Spleen (tissue), 13 donors: Measurements from ENCODE around the gene NELFE. TPM values are rescaled to one million over a fixed set of nuclear protein-coding genes. Genes with fewer than 3 reads are reported as not detected.
"Not testable (repeated sequence)": the region's sequence is repeated elsewhere in the genome, so short reads cannot be mapped to it uniquely, and the experiment has no call there.

Experiments used
- DNase-seq: peaks from one replicate; pipeline ENCODE4 v3.0.0-alpha.2; 2020
- H3K27ac ChIP-seq, 8 donors: fragments of 200-600 bp; sonication (generic) in 7 of 8; 1 replicate in 4 of 8; 2 replicates in 4 of 8; pipeline versions ENCODE4 v1.5.0 to v1.8.0; 2016 to 2021; ENCODE audit warnings: inconsistent platforms in 4 of 8, mild to moderate bottlenecking in 4 of 8, moderate library complexity in 1 of 8
- H3K27me3 ChIP-seq, 7 donors: fragments of 200-600 bp; sonication (generic) in 6 of 7; replicated peaks in 1 of 7; 1 replicate in 4 of 7; 2 replicates in 3 of 7; pipeline versions ENCODE4 v1.5.0 to v1.8.0; 2016 to 2021; ENCODE audit warnings: inconsistent platforms in 3 of 7, mild to moderate bottlenecking in 1 of 7
- H3K36me3 ChIP-seq, 6 donors: fragments of 200-600 bp; sonication (generic) in 5 of 6; 1 replicate in 4 of 6; 2 replicates in 2 of 6; pipeline versions ENCODE4 v1.5.0 to v1.8.0; 2016 to 2021; ENCODE audit warnings: inconsistent platforms in 2 of 6
- H3K4me1 ChIP-seq, 6 donors: fragments of 200-600 bp; sonication (generic) in 5 of 6; 1 replicate in 3 of 6; 2 replicates in 3 of 6; pipeline versions ENCODE4 v1.5.0 to v1.8.0; 2016 to 2021; ENCODE audit warnings: inconsistent platforms in 3 of 6
- H3K4me3 ChIP-seq, 8 donors: fragments of 200-600 bp; sonication (generic) in 7 of 8; 1 replicate in 4 of 8; 2 replicates in 4 of 8; pipeline versions ENCODE4 v1.5.0 to v1.8.0; 2016 to 2021; ENCODE audit warnings: inconsistent platforms in 4 of 8, mild to moderate bottlenecking in 4 of 8, moderate library complexity in 2 of 8
- H3K9me3 ChIP-seq, 8 donors: fragments of 200-600 bp; sonication (generic) in 7 of 8; 1 replicate in 4 of 8; 2 replicates in 4 of 8; pipeline versions ENCODE4 v1.5.0 to v1.8.0; 2016 to 2021; ENCODE audit warnings: inconsistent platforms in 4 of 8
- POLR2A ChIP-seq, 3 donors: fragments of 450-650 bp; IDR thresholded peaks; one replicate each; pipeline ENCODE4 v1.5.1; 2017; ENCODE audit warnings: antibody characterized with exemption in 3 of 3, mild to moderate bottlenecking in 1 of 3
- POLR2AphosphoS5 ChIP-seq, 3 donors: sonication (generic); formaldehyde crosslinking; IDR thresholded peaks; one replicate each; pipeline ENCODE4 v1.5.1; 2017; ENCODE audit warnings: antibody characterized with exemption in 3 of 3
- WGBS, 5 donors: extraction: QIAGEN DNeasy Blood & Tissue Kit in 3 of 5; methylation state at CpG; one replicate each; pipeline versions ENCODE4 v1.1.5 to v1.1.7; 2013 to 2018; 5-methylcytosine and 5-hydroxymethylcytosine counted together
- intact Hi-C: fragments of 100-400 bp; cut with DNase I; formaldehyde crosslinking; loops from one replicate; pipeline ENCODE4 v1.15.0; 2023; ENCODE audit warnings: low total_unique reads
- long read RNA-seq, 2 donors: transcript quantifications; one replicate each; lab custom pipeline, GENCODE V29; 2026
- polyA plus RNA-seq, 3 donors: library from polyadenylated mRNA; stranded (reverse); fragments of 200-250 nt; gene quantifications; one replicate each; pipeline ENCODE4 v1.2.1, GENCODE V29; 2013
- total RNA-seq, 7 donors: library from RNA; depleted of rRNA in 3 of 7; stranded (reverse); fragments of >200 nt in 3 of 7; fragmentation: NEBNext Ultra II Directional in 4 of 7; extraction: Animal tissue kit (Norgen Biotek cat#: 25700) in 4 of 7; gene quantifications; one replicate each; pipeline versions ENCODE4 v1.1.0 to v1.2.1, GENCODE V29; 2016 to 2021
- TF ChIP-seq, protein P1 (sequence below), 11 experiments: fragments of 200-600 bp in 7 of 11; fragments of 450-650 bp in 4 of 11; sonication (generic) in 4 of 11; IDR thresholded peaks in 8 of 11; conservative IDR thresholded peaks in 3 of 11; 1 replicate in 7 of 11; 2 replicates in 4 of 11; pipeline versions ENCODE4 v1.4.0 to v1.8.0; 2016 to 2021; ENCODE audit warnings: antibody characterized with exemption in 11 of 11, inconsistent platforms in 4 of 11, mild to moderate bottlenecking in 1 of 11
- donor health status: healthy with polysubstance abuse.
- donor health status: DM: no; HTN: no; CAD: no; lungs with moderate emphysema.
- donor health status: DM: no; HTN: no; CAD: no.
- donor health status: Bipolar disorder and iron deficiency.
- donor health status: healthy.
- donor health status: DM: no; HTN: no; CAD: no.
- donor health status: DM: yes; HTN: yes; CAD: no.

Gene NELFE, protein sequence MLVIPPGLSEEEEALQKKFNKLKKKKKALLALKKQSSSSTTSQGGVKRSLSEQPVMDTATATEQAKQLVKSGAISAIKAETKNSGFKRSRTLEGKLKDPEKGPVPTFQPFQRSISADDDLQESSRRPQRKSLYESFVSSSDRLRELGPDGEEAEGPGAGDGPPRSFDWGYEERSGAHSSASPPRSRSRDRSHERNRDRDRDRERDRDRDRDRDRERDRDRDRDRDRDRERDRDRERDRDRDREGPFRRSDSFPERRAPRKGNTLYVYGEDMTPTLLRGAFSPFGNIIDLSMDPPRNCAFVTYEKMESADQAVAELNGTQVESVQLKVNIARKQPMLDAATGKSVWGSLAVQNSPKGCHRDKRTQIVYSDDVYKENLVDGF
- total RNA-seq (10 to 100 TPM; 37.4 to 50.7 (median 44.8) TPM), polyA plus RNA-seq (10 to 100 TPM; 35.0 to 47.1 (median 45.3) TPM)
- long read RNA-seq, donor 1, transcript NELFE-202 (11 exons, 1,584 nt) = major isoform, 16 of 23 reads
- long read RNA-seq, donor 1, partial matches to known transcripts = 5 of 23 reads
- long read RNA-seq, donor 1, other reads (novel, unspliced or antisense) = 0 of 23 reads
- long read RNA-seq, donor 2, transcript NELFE-202 (11 exons, 1,584 nt) = major isoform, 9 of 18 reads
- long read RNA-seq, donor 2, partial matches to known transcripts = 7 of 18 reads
- long read RNA-seq, donor 2, other reads (novel, unspliced or antisense) = 0 of 18 reads

DNA sequence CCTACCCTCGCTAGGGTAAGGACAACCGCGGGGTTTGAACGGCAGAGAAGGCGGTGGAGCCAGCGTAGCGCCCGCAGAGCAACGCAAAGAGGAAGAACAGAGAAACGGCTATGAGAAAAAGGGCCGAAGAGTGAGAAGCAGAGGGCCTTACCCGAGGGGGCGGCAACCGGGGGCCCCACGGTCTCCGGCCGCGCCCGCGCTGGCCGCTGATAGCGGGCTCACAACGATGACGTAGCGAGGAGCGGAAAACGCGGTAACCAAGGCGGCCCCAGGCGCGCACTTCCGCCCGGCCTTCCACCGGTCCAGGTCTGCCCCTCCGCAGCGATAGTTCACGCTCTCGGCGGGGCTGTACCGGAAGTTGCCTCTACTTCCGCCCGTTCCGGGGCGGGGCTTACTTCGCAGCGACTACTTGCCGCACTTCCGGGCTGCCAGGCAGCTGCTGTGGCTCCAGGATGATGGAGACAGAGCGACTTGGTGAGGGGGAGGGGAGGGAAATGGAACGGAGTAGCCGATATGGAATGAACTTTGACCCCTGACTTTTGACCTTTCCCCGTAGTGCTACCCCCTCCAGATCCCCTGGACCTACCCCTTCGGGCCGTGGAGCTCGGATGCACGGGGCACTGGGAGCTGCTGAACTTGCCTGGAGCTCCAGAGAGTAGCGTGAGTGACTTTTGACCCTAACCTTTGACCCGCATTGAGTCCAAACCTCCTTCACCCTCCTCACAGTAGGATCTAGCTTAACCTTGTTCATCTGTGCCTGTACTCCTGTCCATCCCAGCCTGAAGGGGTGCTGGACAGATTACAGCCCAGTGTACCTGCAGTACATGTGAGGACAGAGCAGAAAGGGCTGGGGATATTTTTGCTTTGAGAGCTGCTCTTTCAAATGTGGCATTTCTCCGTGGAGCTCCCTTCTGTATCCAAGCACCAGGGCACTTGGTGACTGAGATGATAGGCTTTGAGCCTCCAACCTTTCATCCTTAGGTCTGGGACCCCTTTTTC is at the start of gene NELFE, which contains the start of gene SKIC2:
TSS of gene NELFE (minus strand) at position 231 of the 999 bp plus-strand sequence. CDS start 525 bp downstream, outside the sequence.
TSS of gene SKIC2 (plus strand) at position 435 of the 999 bp plus-strand sequence. CDS start at position 453, 18 bp downstream.
- WGBS, 5 donors = 0 to 1% (median 1%) methylated on average over 47 to 59 of the region's 59 CpGs
- TF ChIP-seq POLR2AphosphoS5 (IDR thresholded peaks at IDR 0.05) (peak; percentile 95 to 98 (median 97)), POLR2A (IDR thresholded peaks at IDR 0.05) (peak in 2 of 3 donors; percentile 37 to 91)
- TF ChIP-seq, protein P1, sequence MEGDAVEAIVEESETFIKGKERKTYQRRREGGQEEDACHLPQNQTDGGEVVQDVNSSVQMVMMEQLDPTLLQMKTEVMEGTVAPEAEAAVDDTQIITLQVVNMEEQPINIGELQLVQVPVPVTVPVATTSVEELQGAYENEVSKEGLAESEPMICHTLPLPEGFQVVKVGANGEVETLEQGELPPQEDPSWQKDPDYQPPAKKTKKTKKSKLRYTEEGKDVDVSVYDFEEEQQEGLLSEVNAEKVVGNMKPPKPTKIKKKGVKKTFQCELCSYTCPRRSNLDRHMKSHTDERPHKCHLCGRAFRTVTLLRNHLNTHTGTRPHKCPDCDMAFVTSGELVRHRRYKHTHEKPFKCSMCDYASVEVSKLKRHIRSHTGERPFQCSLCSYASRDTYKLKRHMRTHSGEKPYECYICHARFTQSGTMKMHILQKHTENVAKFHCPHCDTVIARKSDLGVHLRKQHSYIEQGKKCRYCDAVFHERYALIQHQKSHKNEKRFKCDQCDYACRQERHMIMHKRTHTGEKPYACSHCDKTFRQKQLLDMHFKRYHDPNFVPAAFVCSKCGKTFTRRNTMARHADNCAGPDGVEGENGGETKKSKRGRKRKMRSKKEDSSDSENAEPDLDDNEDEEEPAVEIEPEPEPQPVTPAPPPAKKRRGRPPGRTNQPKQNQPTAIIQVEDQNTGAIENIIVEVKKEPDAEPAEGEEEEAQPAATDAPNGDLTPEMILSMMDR (IDR thresholded peaks at IDR 0.05 in 8 of 11, conservative IDR thresholded peaks at IDR 0.05 in 3 of 11) = peak in 3 of 11 experiments; percentile 10 to 33 (median 33)
- intact Hi-C loops = no loop called here
- Histone ChIP-seq H3K4me3 (peak within 1 kb of the TSS; percentile 74 to 98 (median 84)), H3K27me3 (no peaks in the 10 kb centered on the region), H3K9me3 (no peaks in the 10 kb centered on the region), H3K4me1 (peaks cover 19 to 46% (median 28%) of the 10 kb centered on the region in 6 donors), H3K27ac (peak within 1 kb of the TSS; percentile 84 to 96 (median 90)), H3K36me3 (peaks cover 7 to 77% (median 70%) of the 10 kb centered on the region in 6 donors)
- DNase-seq = peak; percentile 99

DNA sequence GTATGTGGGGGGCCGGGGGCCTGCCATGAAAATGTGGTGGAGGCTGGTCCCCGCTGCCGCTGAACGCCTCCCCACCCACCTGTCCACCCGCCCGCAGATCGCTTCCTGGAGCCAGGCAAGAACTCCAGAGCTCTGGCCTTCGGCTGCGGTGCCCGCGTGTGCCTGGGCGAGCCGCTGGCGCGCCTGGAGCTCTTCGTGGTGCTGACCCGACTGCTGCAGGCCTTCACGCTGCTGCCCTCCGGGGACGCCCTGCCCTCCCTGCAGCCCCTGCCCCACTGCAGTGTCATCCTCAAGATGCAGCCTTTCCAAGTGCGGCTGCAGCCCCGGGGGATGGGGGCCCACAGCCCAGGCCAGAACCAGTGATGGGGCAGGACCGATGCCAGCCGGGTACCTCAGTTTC is 49.3 kb upstream of the NELFE start:
- intact Hi-C loops, H3K36me3 ChIP-seq, H3K9me3 ChIP-seq, H3K27ac ChIP-seq, H3K4me3 ChIP-seq, H3K27me3 ChIP-seq, H3K4me1 ChIP-seq: not testable (repeated sequence)
- no CpG with 5 or more reads among the region's 24 CpGs for WGBS, 5 donors
- peak; percentile 17 for DNase-seq

DNA sequence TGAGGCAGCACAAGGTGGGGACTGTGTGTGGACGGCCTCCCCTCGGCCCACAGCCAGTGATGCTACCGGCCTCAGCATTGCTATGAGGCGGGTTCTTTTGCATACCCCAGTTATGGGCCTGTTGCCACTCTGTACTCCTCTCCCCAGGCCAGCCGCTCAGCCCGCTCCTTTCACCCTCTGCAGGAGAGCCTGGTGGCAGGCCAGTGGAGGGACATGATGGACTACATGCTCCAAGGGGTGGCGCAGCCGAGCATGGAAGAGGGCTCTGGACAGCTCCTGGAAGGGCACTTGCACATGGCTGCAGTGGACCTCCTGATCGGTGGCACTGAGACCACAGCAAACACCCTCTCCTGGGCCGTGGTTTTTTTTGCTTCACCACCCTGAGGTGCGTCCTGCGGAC is 48.3 kb upstream of the NELFE start:
- H3K36me3 ChIP-seq, H3K9me3 ChIP-seq, intact Hi-C loops, H3K27me3 ChIP-seq, H3K4me1 ChIP-seq, H3K27ac ChIP-seq, H3K4me3 ChIP-seq: not testable (repeated sequence)
- DNase-seq = peak; percentile 49
- WGBS, 5 donors = 79 to 94% (median 87%) methylated on average over 8 to 12 of the region's 12 CpGs

DNA sequence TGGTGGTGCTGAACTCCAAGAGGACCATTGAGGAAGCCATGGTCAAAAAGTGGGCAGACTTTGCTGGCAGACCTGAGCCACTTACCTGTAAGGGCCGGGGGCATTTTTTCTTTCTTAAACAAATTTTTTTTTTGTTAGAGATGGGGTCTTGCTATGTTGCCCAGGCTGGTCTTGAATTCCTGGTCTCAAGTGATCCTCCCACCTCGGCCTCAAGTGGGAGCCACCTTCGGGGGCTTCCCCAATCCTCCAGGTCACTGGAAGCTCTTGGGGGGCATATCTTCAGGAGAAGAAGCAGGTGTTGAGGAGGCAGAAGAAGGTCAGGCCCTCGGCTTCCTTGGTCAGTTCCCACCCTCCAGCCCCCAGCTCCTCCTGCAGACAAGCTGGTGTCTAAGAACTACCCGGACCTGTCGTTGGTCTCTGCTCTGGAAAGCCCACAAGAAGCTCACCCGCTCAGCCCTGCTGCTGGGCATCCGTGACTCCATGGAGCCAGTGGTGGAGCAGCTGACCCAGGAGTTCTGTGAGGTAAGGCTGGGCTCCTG is 47.3 kb upstream of the NELFE start:
- H3K36me3 ChIP-seq, H3K9me3 ChIP-seq, intact Hi-C loops, H3K4me1 ChIP-seq, H3K27me3 ChIP-seq, H3K4me3 ChIP-seq: not testable (repeated sequence)
- DNase-seq = peak; percentile 46
- WGBS, 5 donors = 74 to 91% (median 81%) methylated on average over 6 to 8 of the region's 8 CpGs
- peak overlapping the region in 2 of 8 donors; percentile 46 to 62 for H3K27ac ChIP-seq

DNA sequence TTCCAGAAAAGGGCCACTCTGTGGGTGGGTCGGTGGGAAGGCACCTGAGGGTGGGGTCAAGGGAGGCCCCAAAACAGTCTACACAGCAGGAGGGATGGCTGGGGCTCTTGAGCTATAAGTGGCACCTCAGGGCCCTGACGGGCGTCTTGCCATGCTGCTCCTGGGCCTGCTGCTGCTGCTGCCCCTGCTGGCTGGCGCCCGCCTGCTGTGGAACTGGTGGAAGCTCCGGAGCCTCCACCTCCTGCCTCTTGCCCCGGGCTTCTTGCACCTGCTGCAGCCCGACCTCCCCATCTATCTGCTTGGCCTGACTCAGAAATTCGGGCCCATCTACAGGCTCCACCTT is 46.7 kb upstream of the NELFE start:
- DNase-seq = peak; percentile 69
- peak overlapping the region in 5 of 8 donors; percentile 21 to 62 (median 45) for H3K27ac ChIP-seq
- H3K4me1 ChIP-seq, intact Hi-C loops, H3K4me3 ChIP-seq, H3K36me3 ChIP-seq, H3K27me3 ChIP-seq, H3K9me3 ChIP-seq: not testable (repeated sequence)
- 65 to 80% (median 75%) methylated on average over 3 to 8 of the region's 9 CpGs for WGBS, 5 donors
